GM20000 (cell line): ENCODE results near the gene ATG2B.
"Not testable (repeated sequence)": the region's sequence is repeated elsewhere in the genome, so short reads cannot be mapped to it uniquely, and the experiment has no call there.

Experiments used
- DNase-seq: peaks from one replicate; pipeline ENCODE4 v3.0.0; 2012; ENCODE audit warnings: low spot score
- CTCF ChIP-seq: IDR thresholded peaks from 2 replicates; pipeline ENCODE4 v1.5.1; 2012; ENCODE audit warnings: mild to moderate bottlenecking, control low read depth; ENCODE audit errors: extremely low read depth, missing control alignments

The ATG2B gene

GRCh38 chr14:96246539-96246847, 116.6 kb downstream of the ATG2B start:
- TF ChIP-seq CTCF, result no peak
- DNase-seq, result no peak

- no peak for DNase-seq
- no peak for TF ChIP-seq CTCF
These were observed 117.2 kb downstream of the ATG2B start for GRCh38 chr14:96245710-96246538.

GRCh38 chr14:96245074-96245473, 118.1 kb downstream of the ATG2B start:
- DNase-seq, result not testable (repeated sequence)

GRCh38 chr14:96243785-96244184, 119.4 kb downstream of the ATG2B start:
- TF ChIP-seq CTCF, result no peak
- no peak for DNase-seq

GRCh38 chr14:96242126-96242525, 121.0 kb downstream of the ATG2B start:
- no peak for DNase-seq
- TF ChIP-seq CTCF, result no peak

GRCh38 chr14:96240641-96241040, 122.5 kb downstream of the ATG2B start:
- no peak for TF ChIP-seq CTCF
- no peak for DNase-seq

GRCh38 chr14:96239711-96240141, 123.4 kb downstream of the ATG2B start:
- no peak for DNase-seq
- no peak for TF ChIP-seq CTCF

GRCh38 chr14:96238676-96239265, 124.4 kb downstream of the ATG2B start:
- no peak for DNase-seq
- TF ChIP-seq CTCF, result no peak
